Lower leg skin (tissue), 4 donors: ENCODE measurements around the gene C5orf58. TPM values are rescaled to one million over a fixed set of nuclear protein-coding genes. Genes with fewer than 3 reads are reported as not detected.

Experiments used
- DNase-seq, 2 donors: peaks; one replicate each; pipeline ENCODE4 v3.0.0-alpha.2; 2019; ENCODE audit warnings: low spot score in 2 of 2
- H3K4me3 ChIP-seq: fragments of 200-600 bp; sonication (generic); 2 replicates; pipeline ENCODE4 v1.5.1; 2017; ENCODE audit warnings: mild to moderate bottlenecking, low read depth; ENCODE audit not compliant: poor library complexity, severe bottlenecking
- CTCF ChIP-seq, 3 donors: fragments of 450-650 bp; IDR thresholded peaks; one replicate each; pipeline ENCODE4 v1.5.1; 2016; ENCODE audit warnings: antibody characterized with exemption in 3 of 3, mild to moderate bottlenecking in 3 of 3, moderate library complexity in 2 of 3
- POLR2A ChIP-seq, 2 donors: fragments of 450-650 bp; IDR thresholded peaks; one replicate each; pipeline ENCODE4 v1.6.1; 2016 to 2017; ENCODE audit warnings: antibody characterized with exemption in 2 of 2, mild to moderate bottlenecking in 1 of 2, moderate library complexity in 1 of 2
- WGBS, 2 donors: methylation state at CpG; one replicate each; pipeline ENCODE4 v1.1.5; 2018; 5-methylcytosine and 5-hydroxymethylcytosine counted together
- intact Hi-C: fragments of 100-400 bp; cut with DNase I; formaldehyde crosslinking; loops from one replicate; pipeline ENCODE4 v1.15.0; 2023; ENCODE audit warnings: low total_unique reads
- total RNA-seq, 4 donors: library from RNA; depleted of rRNA; stranded (reverse); fragments of >200 nt; gene quantifications; one replicate each; pipeline ENCODE4 v1.1.0, GENCODE V29; 2016

C5orf58 gene
- total RNA-seq, 4 donors from 2014 or later: 0.19 TPM; not detected in 3

DNA sequence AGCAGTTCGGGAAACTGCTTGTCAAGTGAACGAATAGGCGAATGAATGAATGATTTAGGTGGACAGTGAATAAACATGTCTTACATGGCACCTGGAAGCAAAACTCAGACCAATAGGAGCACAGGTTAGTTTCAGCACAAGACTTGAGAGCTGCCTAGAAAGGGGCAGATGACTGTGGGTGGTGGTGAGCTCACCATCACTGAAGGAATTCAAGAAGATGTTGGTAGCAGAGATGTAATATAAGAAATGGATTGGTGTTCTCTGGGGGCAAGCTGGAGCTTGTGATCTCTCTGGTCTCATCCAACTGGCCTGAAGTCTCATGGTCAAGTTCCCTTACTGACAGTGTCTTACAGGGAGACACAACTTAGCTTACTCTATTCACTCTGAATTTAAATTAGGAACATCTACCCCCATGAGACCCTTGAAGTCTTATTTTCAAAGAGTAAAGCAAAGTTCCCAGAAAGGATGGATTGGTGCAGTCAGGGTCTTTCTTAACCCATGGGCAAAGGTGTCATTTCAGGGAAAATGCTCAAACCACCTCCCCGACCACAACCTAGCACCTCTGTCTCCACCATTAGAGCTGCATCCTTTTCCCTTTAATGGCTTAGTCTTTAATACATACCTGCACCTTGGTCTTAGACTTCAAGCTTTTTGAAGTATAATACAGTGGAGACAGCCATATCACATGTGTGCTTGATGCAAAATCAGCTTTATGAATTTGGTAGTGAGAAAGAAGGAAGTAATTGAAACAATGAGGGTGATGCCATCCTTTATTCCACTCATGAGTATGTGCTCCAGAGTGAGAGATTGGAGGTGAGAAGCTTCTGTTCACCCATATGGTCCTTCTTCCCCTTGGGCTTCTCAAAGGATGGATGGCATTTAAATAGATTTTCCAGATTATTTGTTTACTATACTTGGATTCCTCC, 59.7 kb downstream of the C5orf58 start:
- TF ChIP-seq CTCF (IDR thresholded peaks at IDR 0.05) (no peak), POLR2A (IDR thresholded peaks at IDR 0.05) (no peak)
- no peak overlapping the region for H3K4me3 ChIP-seq
- 92 to 95% methylated on average over 4 of the region's 4 CpGs for WGBS, 2 donors
- intact Hi-C loops: no loop called here
- DNase-seq: no peak

DNA sequence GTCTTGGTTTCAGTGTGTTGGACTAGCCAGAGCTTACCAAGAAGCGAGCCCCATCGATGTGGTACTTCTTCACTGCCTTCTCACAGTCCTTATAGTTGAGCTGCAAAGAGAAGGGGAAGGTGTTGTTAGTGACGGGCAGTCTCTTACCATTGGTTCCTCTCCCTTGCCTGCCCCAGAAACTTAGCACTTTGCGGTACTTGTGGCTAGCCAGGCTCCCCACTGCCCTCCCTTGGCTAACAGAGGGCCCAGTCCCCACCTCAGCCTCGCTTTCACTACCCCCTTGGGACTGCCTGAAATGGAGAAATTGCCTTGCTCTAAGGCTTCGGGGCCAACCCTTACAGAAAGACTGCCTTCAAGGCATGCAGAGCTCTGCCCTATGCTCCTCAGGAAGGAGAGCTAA, 60.5 kb downstream of the C5orf58 start:
- WGBS, 2 donors: 68 to 82% methylated on average over 6 of the region's 6 CpGs
- intact Hi-C loops: no loop called here
- TF ChIP-seq CTCF (IDR thresholded peaks at IDR 0.05): no peak
- TF ChIP-seq POLR2A (IDR thresholded peaks at IDR 0.05): no peak
- no peak overlapping the region for H3K4me3 ChIP-seq
- no peak for DNase-seq

GRCh38 chr5:170294057-170294456, 61.3 kb downstream of the C5orf58 start:
- intact Hi-C loops: no loop called here
- 72 to 81% methylated on average over 3 of the region's 3 CpGs for WGBS, 2 donors
- TF ChIP-seq POLR2A (IDR thresholded peaks at IDR 0.05): no peak
- no peak for TF ChIP-seq CTCF (IDR thresholded peaks at IDR 0.05)
- DNase-seq: no peak
- no peak overlapping the region for H3K4me3 ChIP-seq

DNA sequence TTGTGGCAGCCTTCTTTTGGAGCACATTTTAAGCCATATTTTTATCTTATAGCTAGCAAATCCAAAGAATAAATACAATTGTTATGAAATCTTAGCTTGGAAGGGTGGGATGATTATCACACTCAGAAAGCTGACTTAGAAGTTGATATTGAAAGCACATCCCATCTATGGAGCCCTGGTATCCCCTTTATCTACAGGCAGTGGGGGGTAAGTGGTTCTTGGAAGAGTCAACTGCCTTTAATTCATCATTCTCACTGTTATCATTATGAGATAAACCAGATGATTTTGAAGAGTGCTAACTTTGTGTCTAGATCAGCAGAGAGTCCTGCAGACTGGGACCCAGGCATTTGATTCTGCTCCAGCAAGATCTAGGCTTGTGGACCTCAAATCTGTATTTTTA, 61.8 kb downstream of the C5orf58 start:
- no peak for DNase-seq
- intact Hi-C loops: no loop called here
- H3K4me3 ChIP-seq: no peak overlapping the region
- TF ChIP-seq CTCF (IDR thresholded peaks at IDR 0.05): no peak
- no peak for TF ChIP-seq POLR2A (IDR thresholded peaks at IDR 0.05)

Other genes starting within 250 kb of the C5orf58 start
- 1 to 10 TPM in 3 of 4 donors, under 1 TPM in 1; 0.46 to 5.3 (median 3.4) TPM for gene FOXI1, start 127.1 kb upstream of the C5orf58 start, total RNA-seq
- 1 to 10 TPM; 4.6 to 6.5 (median 5.7) TPM for gene LCP2, start 64.8 kb downstream of the C5orf58 start, total RNA-seq
- gene KCNMB1, start 156.4 kb downstream of the C5orf58 start, total RNA-seq: 1 to 10 TPM in 3 of 4 donors, under 1 TPM in 1; 0.55 to 2.4 (median 1.1) TPM